Stimulated activated CD4-positive, alpha-beta T cell treated with anti-CD3 and anti-CD28 coated beads, Interleukin-15, amount 100 ng/mL, for 24 hours (primary cell): ENCODE measurements around the gene VAMP4.

Experiments used
- DNase-seq: peaks from one replicate; pipeline ENCODE4 v3.0.0-alpha.2; 2020

VAMP4 gene

GRCh38 chr1:171741872-171742576 lies at the start of gene VAMP4:
Gene VAMP4 (minus strand): TSS chr1:171742065. CDS start chr1:171738414, 3,651 bp downstream.
- peak; percentile 92 for DNase-seq

- DNase-seq: no peak
These were observed 48.5 kb upstream of the VAMP4 start for GRCh38 chr1:171790318-171790717.

- DNase-seq: no peak
These were observed 46.8 kb upstream of the VAMP4 start for GRCh38 chr1:171788696-171789095.

GRCh38 chr1:171787686-171788480 lies 46.0 kb upstream of the VAMP4 start:
- DNase-seq: no peak

GRCh38 chr1:171786534-171786933 lies 44.7 kb upstream of the VAMP4 start:
- DNase-seq: no peak

GRCh38 chr1:171785766-171786165 lies 43.9 kb upstream of the VAMP4 start:
- no peak for DNase-seq

- no peak for DNase-seq
These were observed 42.9 kb upstream of the VAMP4 start for GRCh38 chr1:171784784-171785183.

- no peak for DNase-seq
These were observed 42.1 kb upstream of the VAMP4 start for GRCh38 chr1:171783816-171784530.

GRCh38 chr1:171781176-171781875 lies 39.5 kb upstream of the VAMP4 start, which contains the start of gene METTL13:
Gene METTL13 (plus strand): TSS chr1:171781660. CDS start chr1:171781968, 308 bp downstream.
- peak; percentile 99 for DNase-seq

GRCh38 chr1:171780583-171781175 lies 38.8 kb upstream of the VAMP4 start:
- no peak for DNase-seq

GRCh38 chr1:171772312-171772711 lies 30.4 kb upstream of the VAMP4 start:
- no peak for DNase-seq

- DNase-seq: no peak
These were observed 27.9 kb upstream of the VAMP4 start for GRCh38 chr1:171769754-171770153.

GRCh38 chr1:171769171-171769570 lies 27.3 kb upstream of the VAMP4 start:
- no peak for DNase-seq

GRCh38 chr1:171763764-171764163 lies 21.9 kb upstream of the VAMP4 start:
- no peak for DNase-seq

- DNase-seq: no peak
These were observed 20.3 kb upstream of the VAMP4 start for GRCh38 chr1:171762143-171762563.

GRCh38 chr1:171758011-171758410 lies 16.1 kb upstream of the VAMP4 start:
- no peak for DNase-seq

- no peak for DNase-seq
These were observed 15.0 kb upstream of the VAMP4 start for GRCh38 chr1:171756856-171757255.

- DNase-seq: no peak
These were observed 13.1 kb upstream of the VAMP4 start for GRCh38 chr1:171754971-171755370.

GRCh38 chr1:171754353-171754705 lies 12.5 kb upstream of the VAMP4 start:
- no peak for DNase-seq

GRCh38 chr1:171753685-171754352 lies 12.0 kb upstream of the VAMP4 start:
- no peak for DNase-seq

- no peak for DNase-seq
These were observed 11.3 kb upstream of the VAMP4 start for GRCh38 chr1:171753182-171753581.

GRCh38 chr1:171751221-171751620 lies 9.4 kb upstream of the VAMP4 start:
- DNase-seq: peak; percentile 36
